Gastrocnemius medialis (tissue), 4 donors: ENCODE measurements around the gene GAB1. TPM values are rescaled to one million over a fixed set of nuclear protein-coding genes. Genes with fewer than 3 reads are reported as not detected.
A peak's percentile ranks its signal among the peaks of the same experiment; 100 is the strongest.

Experiments
- ATAC-seq, 2 donors: fragments of 150-250 bp; one replicate each; pipeline ENCODE4 v1.9.1; 2016
- DNase-seq, 2 donors: peaks; one replicate each; pipeline ENCODE4 v3.0.0-alpha.2; 2019
- H3K27ac ChIP-seq, 4 donors: fragments of 200-600 bp; sonication (generic); 1 replicate in 1 of 4; 2 replicates in 3 of 4; pipeline ENCODE4 v1.5.1; 2016 to 2018; ENCODE audit warnings: mild to moderate bottlenecking in 2 of 4, moderate library complexity in 1 of 4
- H3K27me3 ChIP-seq, 3 donors: fragments of 200-600 bp; sonication (generic) in 2 of 3; 1 replicate in 1 of 3; 2 replicates in 2 of 3; pipeline versions ENCODE4 v1.5.1 to v1.6.0; 2016 to 2019; ENCODE audit warnings: mild to moderate bottlenecking in 1 of 3, moderate library complexity in 1 of 3
- H3K36me3 ChIP-seq, 2 donors: fragments of 200-600 bp; sonication (generic) in 1 of 2; one replicate each; pipeline ENCODE4 v1.5.1; 2017 to 2018
- H3K4me1 ChIP-seq, 2 donors: fragments of 200-600 bp; sonication (generic) in 1 of 2; one replicate each; pipeline ENCODE4 v1.5.1; 2016 to 2017; ENCODE audit warnings: mild to moderate bottlenecking in 2 of 2
- H3K4me3 ChIP-seq, 4 donors: fragments of 200-600 bp; sonication (generic) in 3 of 4; 1 replicate in 1 of 4; 2 replicates in 3 of 4; pipeline ENCODE4 v1.5.1; 2016 to 2019; ENCODE audit warnings: mild to moderate bottlenecking in 2 of 4
- H3K9me3 ChIP-seq, 3 donors: fragments of 200-600 bp; sonication (generic) in 2 of 3; 1 replicate in 1 of 3; 2 replicates in 2 of 3; pipeline ENCODE4 v1.5.1; 2016 to 2019
- POLR2A ChIP-seq, 2 donors: fragments of 450-650 bp; IDR thresholded peaks; one replicate each; pipeline ENCODE4 v1.6.1; 2017; ENCODE audit warnings: antibody characterized with exemption in 2 of 2, mild to moderate bottlenecking in 2 of 2, moderate library complexity in 2 of 2
- in situ Hi-C, 4 donors: fragments of 200-750 bp; cut with MboI; loops; one replicate each; pipeline versions ENCODE4 v1.15.0 to v1.8.0; 2017; ENCODE audit warnings: low sequenced_read_pairs in 4 of 4
- intact Hi-C: fragments of 100-400 bp; cut with DNase I; formaldehyde crosslinking; loops from one replicate; pipeline ENCODE4 v1.15.1; 2023; ENCODE audit warnings: low total_unique reads
- total RNA-seq, 4 donors: library from RNA; depleted of rRNA; stranded (reverse); fragments of >200 nt; gene quantifications; one replicate each; pipeline versions ENCODE4 v1.1.0 to v1.2.3, GENCODE V29; 2016
- TF ChIP-seq, protein P1 (sequence below), 5 experiments: fragments of 450-650 bp in 3 of 5; fragments of 200-600 bp in 2 of 5; sonication (generic) in 2 of 5; IDR thresholded peaks in 4 of 5; conservative IDR thresholded peaks in 1 of 5; 1 replicate in 4 of 5; 2 replicates in 1 of 5; pipeline ENCODE4 v1.5.1; 2016 to 2019; ENCODE audit warnings: antibody characterized with exemption in 5 of 5, mild to moderate bottlenecking in 3 of 5, moderate library complexity in 3 of 5

Gene GAB1
- total RNA-seq, 4 donors from 2014 or later = 11.4 to 27.9 (median 26.6) TPM

- Histone ChIP-seq H3K27ac (peak overlapping the region in 1 of 4 donors; percentile 14), H3K36me3 (no peaks in the 10 kb centered on the region), H3K4me3 (no peak overlapping the region), H3K27me3 (no peaks in the 10 kb centered on the region), H3K9me3 (no peaks in the 10 kb centered on the region), H3K4me1 (peaks cover 53 to 58% of the 10 kb centered on the region in 2 donors)
- in situ Hi-C loops (no loop called here), intact Hi-C loops (no loop called here)
- no peak for ATAC-seq
- no peak for DNase-seq
- TF ChIP-seq, protein P1, sequence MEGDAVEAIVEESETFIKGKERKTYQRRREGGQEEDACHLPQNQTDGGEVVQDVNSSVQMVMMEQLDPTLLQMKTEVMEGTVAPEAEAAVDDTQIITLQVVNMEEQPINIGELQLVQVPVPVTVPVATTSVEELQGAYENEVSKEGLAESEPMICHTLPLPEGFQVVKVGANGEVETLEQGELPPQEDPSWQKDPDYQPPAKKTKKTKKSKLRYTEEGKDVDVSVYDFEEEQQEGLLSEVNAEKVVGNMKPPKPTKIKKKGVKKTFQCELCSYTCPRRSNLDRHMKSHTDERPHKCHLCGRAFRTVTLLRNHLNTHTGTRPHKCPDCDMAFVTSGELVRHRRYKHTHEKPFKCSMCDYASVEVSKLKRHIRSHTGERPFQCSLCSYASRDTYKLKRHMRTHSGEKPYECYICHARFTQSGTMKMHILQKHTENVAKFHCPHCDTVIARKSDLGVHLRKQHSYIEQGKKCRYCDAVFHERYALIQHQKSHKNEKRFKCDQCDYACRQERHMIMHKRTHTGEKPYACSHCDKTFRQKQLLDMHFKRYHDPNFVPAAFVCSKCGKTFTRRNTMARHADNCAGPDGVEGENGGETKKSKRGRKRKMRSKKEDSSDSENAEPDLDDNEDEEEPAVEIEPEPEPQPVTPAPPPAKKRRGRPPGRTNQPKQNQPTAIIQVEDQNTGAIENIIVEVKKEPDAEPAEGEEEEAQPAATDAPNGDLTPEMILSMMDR (IDR thresholded peaks at IDR 0.05 in 4 of 5, conservative IDR thresholded peaks at IDR 0.05 in 1 of 5) = no peak
- TF ChIP-seq POLR2A (IDR thresholded peaks at IDR 0.05) = no peak
Observed at GRCh38 chr4:143363332-143363731, 26.7 kb downstream of the GAB1 start.

- peaks cover 52 to 54% of the 10 kb centered on the region in 2 donors for H3K4me1 ChIP-seq
- intact Hi-C loops = no loop called here
- H3K27me3 ChIP-seq = no peaks in the 10 kb centered on the region
- TF ChIP-seq, protein P1 (IDR thresholded peaks at IDR 0.05 in 4 of 5, conservative IDR thresholded peaks at IDR 0.05 in 1 of 5) = no peak
- TF ChIP-seq POLR2A (IDR thresholded peaks at IDR 0.05) = no peak
- no peak overlapping the region for H3K4me3 ChIP-seq
- H3K9me3 ChIP-seq = no peaks in the 10 kb centered on the region
- no peaks in the 10 kb centered on the region for H3K36me3 ChIP-seq
- in situ Hi-C loops = no loop called here
- ATAC-seq (no peak), DNase-seq (no peak)
- H3K27ac ChIP-seq = no peak overlapping the region
Observed at GRCh38 chr4:143364063-143364462, 27.4 kb downstream of the GAB1 start.

DNA sequence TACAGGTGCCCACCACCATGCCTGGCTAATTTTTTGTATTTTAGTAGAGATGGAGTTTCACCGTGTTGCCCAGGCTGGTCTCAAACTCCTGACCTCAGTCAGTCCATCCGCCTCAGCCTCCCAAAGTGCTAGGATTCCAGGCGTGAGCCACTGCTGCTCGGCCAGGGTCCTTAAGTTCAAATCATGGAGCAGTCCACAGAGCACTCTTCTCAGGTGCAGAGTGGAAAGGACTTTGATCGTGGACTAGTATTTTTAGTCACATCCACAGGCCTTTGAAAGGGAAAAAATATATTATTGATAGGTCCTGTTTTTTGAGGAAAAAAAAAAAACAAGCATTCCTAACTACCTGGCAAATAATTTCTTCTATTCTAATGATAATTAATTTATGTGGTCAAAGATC is 31.2 kb downstream of the GAB1 start:
- intact Hi-C loops = no loop called here
- H3K27ac ChIP-seq = no peak overlapping the region
- H3K9me3 ChIP-seq = no peaks in the 10 kb centered on the region
- peaks cover 40 to 43% of the 10 kb centered on the region in 2 donors for H3K4me1 ChIP-seq
- TF ChIP-seq POLR2A (IDR thresholded peaks at IDR 0.05) = no peak
- TF ChIP-seq, protein P1 (IDR thresholded peaks at IDR 0.05 in 4 of 5, conservative IDR thresholded peaks at IDR 0.05 in 1 of 5) = no peak
- ATAC-seq (no peak), DNase-seq (no peak)
- no peaks in the 10 kb centered on the region for H3K27me3 ChIP-seq
- in situ Hi-C loops = no loop called here
- H3K4me3 ChIP-seq = no peak overlapping the region
- H3K36me3 ChIP-seq = no peaks in the 10 kb centered on the region

GRCh38 chr4:143369552-143369951 is 32.9 kb downstream of the GAB1 start:
- H3K4me1 ChIP-seq = peaks cover 46% of the 10 kb centered on the region in 2 donors
- in situ Hi-C loops = no loop called here
- peak overlapping the region; percentile 14 to 75 (median 32) for H3K27ac ChIP-seq
- no peaks in the 10 kb centered on the region for H3K9me3 ChIP-seq
- TF ChIP-seq POLR2A (IDR thresholded peaks at IDR 0.05) = no peak
- TF ChIP-seq, protein P1 (IDR thresholded peaks at IDR 0.05 in 4 of 5, conservative IDR thresholded peaks at IDR 0.05 in 1 of 5) = no peak
- no peaks in the 10 kb centered on the region for H3K27me3 ChIP-seq
- DNase-seq (no peak), ATAC-seq (peak; percentile 60 to 84)
- H3K36me3 ChIP-seq = no peaks in the 10 kb centered on the region
- intact Hi-C loops = no loop called here
- no peak overlapping the region for H3K4me3 ChIP-seq
